ENCODE measurements around the gene MGAT3.

GRCh38 chr22:39431821-39432251 lies 25.0 kb upstream of the MGAT3 start:
- TF ChIP-seq CTCF (IDR thresholded peaks at IDR 0.05) (no peak), POLR2AphosphoS5 (IDR thresholded peaks at IDR 0.05) (no peak), POLR2A (IDR thresholded peaks at IDR 0.05) (no peak)
